K562 (cell line): ENCODE measurements around the gene NUDT2.

ENCODE experiments used
- BDP1 ChIP-seq: IDR thresholded peaks from 3 replicates; pipeline ENCODE4 v1.6.1; 2011; ENCODE audit not compliant: insufficient read length, insufficient read depth
- HNRNPUL1 ChIP-seq: fragments of 200-400 bp; formaldehyde crosslinking; IDR thresholded peaks from 2 replicates; pipeline ENCODE4 v1.6.1; 2017; ENCODE audit warnings: low read length
- JUND ChIP-seq, 2 experiments: IDR thresholded peaks; 2 replicates in 1 of 2; 3 replicates in 1 of 2; pipeline ENCODE4 v1.6.1; 2011; ENCODE audit warnings: borderline replicate concordance in 2 of 2, low read depth in 2 of 2, low read length in 2 of 2, improper control_type of control experiment in 1 of 2, missing biosample characterization in 1 of 2, missing genetic modification characterization in 1 of 2, missing genetic modification reagents in 1 of 2
- NFYB ChIP-seq: IDR thresholded peaks from 2 replicates; pipeline ENCODE4 v1.6.1; 2011; ENCODE audit warnings: mild to moderate bottlenecking, moderate library complexity; ENCODE audit not compliant: insufficient read length; ENCODE audit errors: extremely low read depth
- POLR2AphosphoS5 ChIP-seq: IDR thresholded peaks from 2 replicates; pipeline ENCODE4 v1.6.1; 2011; ENCODE audit warnings: mild to moderate bottlenecking, low read depth, low read length, moderate library complexity; ENCODE audit not compliant: control insufficient read depth, insufficient read depth
- SRSF7 ChIP-seq: fragments of 200-400 bp; formaldehyde crosslinking; optimal IDR thresholded peaks from 2 replicates; pipeline ENCODE3; 2017; ENCODE audit warnings: mild to moderate bottlenecking, low read depth, low read length
- ZZZ3 ChIP-seq: fragments of 450-650 bp; IDR thresholded peaks from 2 replicates; pipeline ENCODE4 v1.6.1; 2016; ENCODE audit warnings: antibody characterized with exemption, mild to moderate bottlenecking, moderate library complexity
- TF ChIP-seq, protein P1 (sequence below), 3 experiments: IDR thresholded peaks in 2 of 3; conservative IDR thresholded peaks in 1 of 3; 2 replicates each; pipeline ENCODE4 v1.5.1; 2011 to 2012; ENCODE audit warnings: low read length in 3 of 3, mild to moderate bottlenecking in 3 of 3, control low read depth in 2 of 3, improper control_type of control experiment in 1 of 3, inconsistent platforms in 1 of 3, low read depth in 1 of 3, mixed read lengths in 1 of 3, moderate library complexity in 1 of 3; ENCODE audit not compliant: insufficient read depth in 2 of 3
- TF ChIP-seq, protein P2 (sequence below): fragments of 200-600 bp; sonication (generic); IDR thresholded peaks from one replicate; pipeline ENCODE4 v1.6.1; 2012; ENCODE audit warnings: mild to moderate bottlenecking, low read depth, low read length, inconsistent platforms

DNA sequence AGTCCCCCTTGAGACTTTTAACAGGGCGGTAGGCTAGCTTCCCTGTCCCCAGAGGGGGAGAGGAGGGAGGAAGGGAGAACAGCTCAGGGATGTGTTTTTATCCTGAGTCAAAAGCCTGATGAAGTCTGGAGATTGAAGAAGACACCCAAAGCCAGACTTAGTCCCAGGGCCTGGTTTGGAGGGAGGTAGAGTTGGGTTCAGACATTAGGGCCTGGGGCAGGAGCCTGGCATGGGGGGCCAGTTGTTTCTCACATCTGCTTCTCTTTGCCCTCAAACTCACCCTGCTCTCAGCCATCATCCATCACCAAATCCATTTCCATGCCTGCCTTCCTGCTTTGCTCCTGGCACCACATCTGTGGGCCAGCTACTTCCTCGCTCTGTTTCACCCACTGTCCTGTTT is 44.4 kb downstream of the NUDT2 start:
- TF ChIP-seq, protein P1, sequence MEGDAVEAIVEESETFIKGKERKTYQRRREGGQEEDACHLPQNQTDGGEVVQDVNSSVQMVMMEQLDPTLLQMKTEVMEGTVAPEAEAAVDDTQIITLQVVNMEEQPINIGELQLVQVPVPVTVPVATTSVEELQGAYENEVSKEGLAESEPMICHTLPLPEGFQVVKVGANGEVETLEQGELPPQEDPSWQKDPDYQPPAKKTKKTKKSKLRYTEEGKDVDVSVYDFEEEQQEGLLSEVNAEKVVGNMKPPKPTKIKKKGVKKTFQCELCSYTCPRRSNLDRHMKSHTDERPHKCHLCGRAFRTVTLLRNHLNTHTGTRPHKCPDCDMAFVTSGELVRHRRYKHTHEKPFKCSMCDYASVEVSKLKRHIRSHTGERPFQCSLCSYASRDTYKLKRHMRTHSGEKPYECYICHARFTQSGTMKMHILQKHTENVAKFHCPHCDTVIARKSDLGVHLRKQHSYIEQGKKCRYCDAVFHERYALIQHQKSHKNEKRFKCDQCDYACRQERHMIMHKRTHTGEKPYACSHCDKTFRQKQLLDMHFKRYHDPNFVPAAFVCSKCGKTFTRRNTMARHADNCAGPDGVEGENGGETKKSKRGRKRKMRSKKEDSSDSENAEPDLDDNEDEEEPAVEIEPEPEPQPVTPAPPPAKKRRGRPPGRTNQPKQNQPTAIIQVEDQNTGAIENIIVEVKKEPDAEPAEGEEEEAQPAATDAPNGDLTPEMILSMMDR (IDR thresholded peaks at IDR 0.05 in 2 of 3, conservative IDR thresholded peaks at IDR 0.05 in 1 of 3; ENCODE audit: insufficient read depth in 2 of 3, low read depth in 1 of 3, low read length in 3 of 3) = no peak
- TF ChIP-seq HNRNPUL1 = no peak
- TF ChIP-seq POLR2AphosphoS5 = no peak
- TF ChIP-seq ZZZ3 = no peak
- TF ChIP-seq NFYB = no peak
- no peak for TF ChIP-seq JUND (IDR thresholded peaks at IDR 0.05; ENCODE audit: borderline replicate concordance, low read depth, low read length)
- no peak for TF ChIP-seq JUND (tag; IDR thresholded peaks at IDR 0.05; ENCODE audit: borderline replicate concordance, low read depth, low read length)
- no peak for TF ChIP-seq BDP1
- TF ChIP-seq, protein P2, sequence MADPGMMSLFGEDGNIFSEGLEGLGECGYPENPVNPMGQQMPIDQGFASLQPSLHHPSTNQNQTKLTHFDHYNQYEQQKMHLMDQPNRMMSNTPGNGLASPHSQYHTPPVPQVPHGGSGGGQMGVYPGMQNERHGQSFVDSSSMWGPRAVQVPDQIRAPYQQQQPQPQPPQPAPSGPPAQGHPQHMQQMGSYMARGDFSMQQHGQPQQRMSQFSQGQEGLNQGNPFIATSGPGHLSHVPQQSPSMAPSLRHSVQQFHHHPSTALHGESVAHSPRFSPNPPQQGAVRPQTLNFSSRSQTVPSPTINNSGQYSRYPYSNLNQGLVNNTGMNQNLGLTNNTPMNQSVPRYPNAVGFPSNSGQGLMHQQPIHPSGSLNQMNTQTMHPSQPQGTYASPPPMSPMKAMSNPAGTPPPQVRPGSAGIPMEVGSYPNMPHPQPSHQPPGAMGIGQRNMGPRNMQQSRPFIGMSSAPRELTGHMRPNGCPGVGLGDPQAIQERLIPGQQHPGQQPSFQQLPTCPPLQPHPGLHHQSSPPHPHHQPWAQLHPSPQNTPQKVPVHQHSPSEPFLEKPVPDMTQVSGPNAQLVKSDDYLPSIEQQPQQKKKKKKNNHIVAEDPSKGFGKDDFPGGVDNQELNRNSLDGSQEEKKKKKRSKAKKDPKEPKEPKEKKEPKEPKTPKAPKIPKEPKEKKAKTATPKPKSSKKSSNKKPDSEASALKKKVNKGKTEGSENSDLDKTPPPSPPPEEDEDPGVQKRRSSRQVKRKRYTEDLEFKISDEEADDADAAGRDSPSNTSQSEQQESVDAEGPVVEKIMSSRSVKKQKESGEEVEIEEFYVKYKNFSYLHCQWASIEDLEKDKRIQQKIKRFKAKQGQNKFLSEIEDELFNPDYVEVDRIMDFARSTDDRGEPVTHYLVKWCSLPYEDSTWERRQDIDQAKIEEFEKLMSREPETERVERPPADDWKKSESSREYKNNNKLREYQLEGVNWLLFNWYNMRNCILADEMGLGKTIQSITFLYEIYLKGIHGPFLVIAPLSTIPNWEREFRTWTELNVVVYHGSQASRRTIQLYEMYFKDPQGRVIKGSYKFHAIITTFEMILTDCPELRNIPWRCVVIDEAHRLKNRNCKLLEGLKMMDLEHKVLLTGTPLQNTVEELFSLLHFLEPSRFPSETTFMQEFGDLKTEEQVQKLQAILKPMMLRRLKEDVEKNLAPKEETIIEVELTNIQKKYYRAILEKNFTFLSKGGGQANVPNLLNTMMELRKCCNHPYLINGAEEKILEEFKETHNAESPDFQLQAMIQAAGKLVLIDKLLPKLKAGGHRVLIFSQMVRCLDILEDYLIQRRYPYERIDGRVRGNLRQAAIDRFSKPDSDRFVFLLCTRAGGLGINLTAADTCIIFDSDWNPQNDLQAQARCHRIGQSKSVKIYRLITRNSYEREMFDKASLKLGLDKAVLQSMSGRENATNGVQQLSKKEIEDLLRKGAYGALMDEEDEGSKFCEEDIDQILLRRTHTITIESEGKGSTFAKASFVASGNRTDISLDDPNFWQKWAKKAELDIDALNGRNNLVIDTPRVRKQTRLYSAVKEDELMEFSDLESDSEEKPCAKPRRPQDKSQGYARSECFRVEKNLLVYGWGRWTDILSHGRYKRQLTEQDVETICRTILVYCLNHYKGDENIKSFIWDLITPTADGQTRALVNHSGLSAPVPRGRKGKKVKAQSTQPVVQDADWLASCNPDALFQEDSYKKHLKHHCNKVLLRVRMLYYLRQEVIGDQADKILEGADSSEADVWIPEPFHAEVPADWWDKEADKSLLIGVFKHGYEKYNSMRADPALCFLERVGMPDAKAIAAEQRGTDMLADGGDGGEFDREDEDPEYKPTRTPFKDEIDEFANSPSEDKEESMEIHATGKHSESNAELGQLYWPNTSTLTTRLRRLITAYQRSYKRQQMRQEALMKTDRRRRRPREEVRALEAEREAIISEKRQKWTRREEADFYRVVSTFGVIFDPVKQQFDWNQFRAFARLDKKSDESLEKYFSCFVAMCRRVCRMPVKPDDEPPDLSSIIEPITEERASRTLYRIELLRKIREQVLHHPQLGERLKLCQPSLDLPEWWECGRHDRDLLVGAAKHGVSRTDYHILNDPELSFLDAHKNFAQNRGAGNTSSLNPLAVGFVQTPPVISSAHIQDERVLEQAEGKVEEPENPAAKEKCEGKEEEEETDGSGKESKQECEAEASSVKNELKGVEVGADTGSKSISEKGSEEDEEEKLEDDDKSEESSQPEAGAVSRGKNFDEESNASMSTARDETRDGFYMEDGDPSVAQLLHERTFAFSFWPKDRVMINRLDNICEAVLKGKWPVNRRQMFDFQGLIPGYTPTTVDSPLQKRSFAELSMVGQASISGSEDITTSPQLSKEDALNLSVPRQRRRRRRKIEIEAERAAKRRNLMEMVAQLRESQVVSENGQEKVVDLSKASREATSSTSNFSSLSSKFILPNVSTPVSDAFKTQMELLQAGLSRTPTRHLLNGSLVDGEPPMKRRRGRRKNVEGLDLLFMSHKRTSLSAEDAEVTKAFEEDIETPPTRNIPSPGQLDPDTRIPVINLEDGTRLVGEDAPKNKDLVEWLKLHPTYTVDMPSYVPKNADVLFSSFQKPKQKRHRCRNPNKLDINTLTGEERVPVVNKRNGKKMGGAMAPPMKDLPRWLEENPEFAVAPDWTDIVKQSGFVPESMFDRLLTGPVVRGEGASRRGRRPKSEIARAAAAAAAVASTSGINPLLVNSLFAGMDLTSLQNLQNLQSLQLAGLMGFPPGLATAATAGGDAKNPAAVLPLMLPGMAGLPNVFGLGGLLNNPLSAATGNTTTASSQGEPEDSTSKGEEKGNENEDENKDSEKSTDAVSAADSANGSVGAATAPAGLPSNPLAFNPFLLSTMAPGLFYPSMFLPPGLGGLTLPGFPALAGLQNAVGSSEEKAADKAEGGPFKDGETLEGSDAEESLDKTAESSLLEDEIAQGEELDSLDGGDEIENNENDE = no peak
- no peak for TF ChIP-seq SRSF7
